GM12872 (cell line): Measurements from ENCODE around the gene NEURL1B.

ENCODE experiments used
- CTCF ChIP-seq: IDR thresholded peaks from 3 replicates; pipeline ENCODE4 v1.5.1; 2011; ENCODE audit warnings: low read depth, mild to moderate bottlenecking, low read length, moderate library complexity; ENCODE audit not compliant: insufficient read depth

Gene NEURL1B

DNA sequence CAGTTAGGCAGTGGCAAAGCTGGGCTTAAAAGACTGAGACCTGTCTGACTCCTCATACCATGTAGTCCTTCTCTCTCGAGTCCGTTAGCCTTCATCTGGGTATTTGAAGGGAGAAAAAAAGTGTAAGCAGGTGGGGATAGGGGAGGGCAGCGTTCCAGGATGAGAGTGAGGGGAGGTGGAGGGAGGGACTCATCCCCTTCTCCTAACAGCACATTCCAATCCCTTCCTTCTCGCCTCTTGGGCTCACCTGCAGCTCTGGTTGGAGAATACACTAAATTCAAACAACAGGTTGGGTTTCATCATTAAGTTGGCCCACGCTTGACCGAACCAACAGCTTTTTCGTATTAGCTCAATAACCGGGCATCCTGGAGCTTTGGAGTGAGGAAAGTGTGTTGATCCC is 3.6 kb downstream of the NEURL1B start:
- no peak for TF ChIP-seq CTCF

GRCh38 chr5:172645271-172646055 is 4.4 kb downstream of the NEURL1B start:
- TF ChIP-seq CTCF, result no peak

GRCh38 chr5:172646716-172647285 is 5.7 kb downstream of the NEURL1B start:
- no peak; the same call in 2 of the 3 replicates for TF ChIP-seq CTCF

DNA sequence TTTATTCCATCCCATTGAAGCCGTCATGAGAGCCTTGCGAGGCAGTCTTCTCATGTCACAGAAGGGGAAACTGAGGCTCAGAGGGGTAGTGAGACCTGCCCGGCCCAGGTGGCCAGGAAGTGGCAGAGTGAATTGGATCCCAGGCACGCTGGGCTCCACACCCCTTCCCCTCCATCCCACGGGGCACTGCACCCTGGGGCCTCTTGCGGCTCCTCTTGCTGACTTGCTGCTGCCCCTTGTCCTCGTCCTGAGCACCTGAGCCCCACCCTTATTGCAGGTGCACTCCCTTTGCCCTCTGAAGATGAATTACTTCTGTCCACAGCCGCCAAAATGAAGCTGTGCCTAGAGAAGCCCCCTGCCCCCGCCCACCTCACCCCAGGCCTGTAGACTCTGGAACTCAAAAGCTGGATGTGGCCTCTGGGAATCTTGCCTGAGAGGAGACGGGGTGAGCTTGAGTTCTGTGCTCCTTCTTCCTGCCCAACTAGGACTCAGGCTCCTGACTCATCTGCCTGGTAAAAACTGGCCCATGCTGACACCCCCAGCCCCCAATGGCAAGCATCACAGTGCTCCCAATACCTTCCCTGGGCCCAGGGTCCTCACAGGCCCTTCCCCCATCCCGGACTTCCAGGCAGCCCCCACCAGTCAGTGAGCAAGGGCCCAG is 6.4 kb downstream of the NEURL1B start:
- TF ChIP-seq CTCF, result no peak

GRCh38 chr5:172648013-172648381 is 6.9 kb downstream of the NEURL1B start:
- no peak for TF ChIP-seq CTCF

GRCh38 chr5:172648755-172649154 is 7.7 kb downstream of the NEURL1B start:
- TF ChIP-seq CTCF, result no peak

- no peak for TF ChIP-seq CTCF
Observed at GRCh38 chr5:172658391-172658790, 17.3 kb downstream of the NEURL1B start.
